Stimulated activated CD4-positive, alpha-beta T cell treated with anti-CD3 and anti-CD28 coated beads, Interleukin-12 subunit alpha, Interleukin-12 subunit beta, amount 100 ng/mL, for 48 hours (primary cell): ENCODE measurements around the gene ZNF682.
"Not testable (repeated sequence)": the region's sequence is repeated elsewhere in the genome, so short reads cannot be mapped to it uniquely, and the experiment has no call there.

Source experiments
- DNase-seq, 3 donors: peaks; one replicate each; pipeline ENCODE4 v3.0.0-alpha.2; 2020; ENCODE audit warnings: low read depth in 2 of 3, low spot score in 1 of 3

The ZNF682 gene

DNA sequence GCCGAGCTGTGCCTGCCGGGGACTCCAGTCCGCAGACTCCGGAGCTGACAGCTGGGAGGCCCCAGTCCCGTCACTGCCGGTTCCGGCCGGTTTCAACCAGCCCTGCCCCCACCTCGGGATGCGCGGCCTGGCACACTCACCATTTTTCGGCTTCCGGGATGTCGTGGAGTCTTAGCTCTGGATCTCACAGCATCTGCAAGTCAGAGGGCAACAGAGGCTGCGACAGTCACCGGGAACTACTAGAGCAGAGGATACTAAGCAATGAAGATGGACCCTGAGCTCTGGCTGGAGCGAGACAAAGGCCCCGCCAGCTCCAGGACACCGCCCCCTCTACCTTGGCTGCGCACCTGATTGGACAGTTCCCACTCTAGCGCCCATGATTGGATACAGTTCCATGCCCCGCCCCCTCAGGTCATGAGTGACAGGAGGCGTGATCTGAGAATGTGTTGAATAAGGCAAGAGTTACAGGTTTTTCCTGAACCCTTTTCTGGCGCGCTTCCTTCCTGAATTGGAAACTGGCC, at the start of gene ZNF682:
ZNF682 (minus strand) TSS at position 303 of the 521 bp plus-strand sequence; CDS start at position 143, 160 bp downstream.
- peak; percentile 90 to 95 (median 94) for DNase-seq

DNA sequence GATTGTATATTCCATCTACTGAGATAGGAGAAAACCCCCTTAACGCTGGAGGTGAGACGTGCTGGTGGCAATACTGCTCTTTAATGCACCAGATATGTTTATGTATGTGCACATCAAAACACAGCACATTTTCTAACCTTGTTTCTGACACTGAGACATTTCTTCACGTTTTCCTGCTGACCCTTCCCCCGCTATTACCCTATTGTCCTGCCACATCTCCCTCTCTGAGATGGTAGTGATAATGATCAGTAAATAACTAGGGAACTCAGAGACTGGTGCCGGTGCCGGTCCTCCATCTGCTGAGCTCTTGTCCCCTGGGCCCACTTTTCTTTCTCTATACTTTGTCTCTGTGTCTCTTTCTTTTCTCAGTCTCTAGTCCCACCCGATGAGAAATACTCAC, 43.6 kb upstream of the ZNF682 start:
- not testable (repeated sequence) for DNase-seq

GRCh38 chr19:20082232-20082833, 43.0 kb upstream of the ZNF682 start:
- DNase-seq: not testable (repeated sequence)

DNA sequence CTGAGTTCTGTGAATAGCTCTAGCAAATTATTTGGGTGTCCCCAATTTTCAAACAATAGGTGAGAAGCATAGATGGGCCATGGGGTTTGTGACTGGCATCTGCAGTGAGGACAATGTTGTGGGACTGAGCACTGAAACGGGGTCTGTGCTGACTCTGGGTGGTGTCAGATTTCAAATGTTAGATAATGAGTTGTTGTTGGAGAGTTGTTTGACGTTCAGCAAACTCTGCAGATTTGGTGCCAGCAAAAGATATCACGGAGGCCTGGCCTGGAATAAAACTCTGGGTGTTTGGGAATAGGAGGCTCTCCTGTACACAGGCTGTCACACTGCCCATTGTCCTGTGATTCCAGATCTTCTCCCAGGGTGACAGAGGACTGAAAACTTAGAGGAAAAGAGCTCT, 41.4 kb upstream of the ZNF682 start:
- no peak for DNase-seq

GRCh38 chr19:20079476-20079875, 40.2 kb upstream of the ZNF682 start:
- DNase-seq: no peak

GRCh38 chr19:20078581-20079031, 39.3 kb upstream of the ZNF682 start:
- DNase-seq: peak in 2 of 3 donors; percentile 5 to 7

DNA sequence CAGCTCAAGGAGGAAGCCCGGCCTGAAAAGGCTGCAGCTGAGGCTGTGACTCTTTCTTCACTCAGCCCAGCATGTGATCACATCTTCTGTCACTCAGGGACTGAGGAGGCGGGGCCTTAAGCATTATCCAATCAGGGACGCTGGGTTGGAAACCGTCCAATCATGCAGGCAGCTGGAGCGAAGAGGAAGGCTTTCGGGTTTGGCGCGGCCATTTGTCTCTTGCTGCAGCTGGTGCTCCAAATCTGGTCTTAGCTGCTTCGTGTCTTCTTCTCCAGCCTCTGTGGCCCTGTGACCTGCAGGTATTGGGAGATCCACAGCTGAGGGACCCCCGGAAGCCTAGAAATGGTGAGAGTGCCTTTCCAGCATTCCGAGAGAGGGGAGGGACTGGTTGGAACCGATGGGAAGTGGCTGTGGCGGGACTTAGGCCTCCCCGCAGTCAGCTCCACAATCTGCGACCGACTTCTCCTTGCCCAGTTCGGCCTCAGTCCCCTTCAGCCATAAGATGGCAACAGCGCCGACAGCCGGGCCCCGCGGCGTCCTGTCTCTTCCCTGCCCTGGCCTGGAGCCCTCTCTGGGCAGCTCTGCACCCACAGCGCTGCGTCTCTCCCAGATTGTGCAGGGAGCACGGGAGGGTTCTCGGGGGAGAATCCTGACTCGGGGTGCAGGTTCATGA, 38.6 kb upstream of the ZNF682 start, which contains the start of gene ZNF90:
ZNF90 (plus strand) TSS at position 210 of the 673 bp plus-strand sequence; CDS start at position 343, 133 bp downstream.
- DNase-seq: peak; percentile 77 to 85 (median 81)

DNA sequence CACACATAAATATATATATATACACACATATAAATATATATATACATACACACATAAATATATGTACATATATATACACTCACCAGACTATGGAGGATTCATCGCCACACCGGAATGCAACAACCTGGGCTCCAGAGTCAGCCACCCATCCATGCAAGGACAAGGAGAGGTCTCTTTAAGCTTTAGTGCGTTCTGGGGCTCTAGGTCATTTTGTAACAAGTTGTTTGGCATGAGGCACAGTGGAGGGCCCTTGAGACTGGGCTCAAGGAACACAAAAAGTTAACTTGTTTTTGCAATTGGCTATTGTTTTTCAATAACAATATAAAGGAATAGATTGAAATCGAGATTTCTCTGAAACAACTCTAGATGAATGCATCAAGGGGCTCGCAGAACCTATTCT, 33.6 kb upstream of the ZNF682 start:
- no peak for DNase-seq

DNA sequence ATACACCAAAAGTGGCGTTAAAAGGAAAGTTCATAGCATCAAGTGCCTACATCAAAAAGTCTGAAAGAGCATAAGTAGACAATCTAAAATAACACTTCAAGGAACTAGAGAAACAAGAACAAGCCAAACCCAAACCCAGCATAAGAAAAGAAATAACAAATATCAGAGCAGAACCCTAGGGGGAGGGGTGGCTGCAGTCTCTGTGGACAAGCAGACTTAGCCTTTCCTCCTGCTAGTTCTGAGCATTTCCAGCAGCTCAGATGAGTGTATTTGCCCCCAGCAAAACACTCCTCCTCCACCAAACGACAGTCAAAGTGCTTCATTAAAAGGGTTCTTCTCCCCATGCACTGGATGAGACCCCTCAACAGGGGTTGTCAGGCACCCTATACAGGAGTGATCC, 31.4 kb upstream of the ZNF682 start:
- DNase-seq: no peak

DNA sequence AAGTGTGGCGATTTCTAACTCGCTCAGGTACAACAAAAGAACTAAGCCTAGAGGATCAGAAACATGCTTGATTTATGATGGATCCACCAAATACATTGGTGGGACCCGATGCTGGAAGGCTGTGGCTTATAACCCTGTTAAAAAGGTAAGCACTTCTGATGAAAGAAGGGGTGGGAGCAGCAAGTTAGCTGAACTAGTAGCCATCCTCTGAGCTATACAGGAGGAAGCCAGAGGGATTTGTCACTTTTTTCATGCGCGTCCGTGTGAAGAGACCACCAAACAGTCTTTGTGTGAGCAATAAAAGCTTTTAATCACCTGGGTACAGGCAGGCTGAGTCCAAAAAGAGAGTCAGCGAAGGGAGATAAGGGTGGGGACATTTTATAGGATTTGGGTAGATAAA, 29.3 kb upstream of the ZNF682 start:
- DNase-seq: not testable (repeated sequence)

DNA sequence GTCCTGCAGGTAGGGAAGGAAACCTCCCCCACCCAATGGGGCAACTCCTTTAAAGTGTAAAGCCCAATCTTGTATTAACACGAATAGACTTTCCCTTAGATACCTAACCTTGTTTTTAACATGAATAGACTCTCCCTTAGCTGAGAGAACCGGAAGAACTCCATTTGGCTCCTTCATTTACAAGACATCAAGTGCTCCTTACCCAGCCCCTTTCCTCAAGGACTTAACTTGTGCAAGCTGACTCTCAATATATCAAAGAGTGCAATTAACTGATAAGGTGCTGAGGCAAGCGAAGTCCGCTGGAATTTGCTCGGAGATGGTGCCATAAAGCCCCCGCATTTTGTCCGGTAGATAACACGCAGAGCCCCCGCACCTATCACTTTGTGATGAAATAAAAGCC, 28.6 kb upstream of the ZNF682 start:
- DNase-seq: no peak

DNA sequence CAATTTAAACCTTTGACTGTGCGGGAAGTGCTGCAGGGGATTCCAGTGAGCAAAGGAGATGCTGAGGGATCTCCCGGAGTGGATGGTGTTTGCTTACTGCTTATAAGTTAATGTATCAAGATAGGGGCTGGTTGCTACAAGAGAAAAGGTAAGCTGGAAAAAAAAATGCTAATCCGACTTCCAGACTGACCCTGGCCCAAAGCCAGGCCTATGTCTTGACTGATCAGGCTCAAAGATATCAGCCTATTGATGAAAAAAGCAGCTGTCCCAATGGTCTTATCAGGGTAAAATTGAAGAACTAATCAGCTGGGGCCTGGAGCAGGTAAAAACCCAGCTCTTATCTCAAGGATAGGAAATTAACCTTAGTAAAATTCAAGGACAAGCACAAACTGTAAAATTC, 27.6 kb upstream of the ZNF682 start:
- no peak for DNase-seq

GRCh38 chr19:20060282-20060681, 21.0 kb upstream of the ZNF682 start:
- no peak for DNase-seq

GRCh38 chr19:20058738-20059137, 19.4 kb upstream of the ZNF682 start:
- not testable (repeated sequence) for DNase-seq

DNA sequence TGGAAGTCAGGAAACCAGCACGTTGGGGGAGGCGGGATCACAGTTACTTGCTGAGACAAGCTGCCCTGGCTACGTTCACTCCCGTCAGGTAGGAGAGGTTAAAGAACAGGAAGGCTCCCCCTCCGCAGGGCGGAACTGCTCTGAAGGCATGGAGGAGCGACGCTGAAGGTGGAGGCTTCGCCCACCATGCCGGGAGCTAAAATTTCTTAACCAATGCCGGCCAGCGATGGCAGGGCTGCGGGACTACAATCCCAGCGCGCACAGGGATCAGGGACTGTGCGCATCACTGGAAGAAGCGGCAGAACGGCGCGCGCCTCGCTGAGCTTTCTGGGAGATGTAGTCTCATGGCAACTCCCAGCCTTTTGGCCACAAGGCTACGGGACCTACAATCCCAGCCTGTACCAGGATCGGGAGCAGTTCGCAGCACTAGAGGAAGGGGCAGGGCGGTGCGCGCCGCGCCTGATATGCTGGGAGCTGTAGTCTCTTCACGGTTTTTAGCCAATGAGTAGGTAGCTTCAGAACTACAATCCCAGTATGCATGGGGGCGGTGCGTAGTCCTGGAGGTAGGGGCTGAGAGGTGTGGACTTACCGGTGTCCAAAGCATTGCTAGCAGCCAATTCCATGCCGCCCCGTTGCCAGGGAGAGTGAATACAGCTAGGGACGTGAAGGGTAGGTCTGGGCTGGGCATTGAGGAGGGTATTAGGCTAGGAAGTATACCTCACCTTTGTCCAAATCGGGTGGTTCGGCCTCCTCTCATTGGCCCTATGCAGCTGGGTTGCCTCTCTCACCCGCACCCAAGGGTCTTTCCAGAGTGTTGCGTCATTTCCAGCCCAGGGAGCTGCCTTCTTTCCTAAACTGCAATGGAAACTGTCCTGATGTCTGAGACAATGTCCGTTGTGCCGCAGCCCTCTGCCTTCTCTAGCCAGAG, 12.8 kb upstream of the ZNF682 start:
- DNase-seq: peak; percentile 48 to 63 (median 60)

- DNase-seq: not testable (repeated sequence)
These were observed 6.4 kb upstream of the ZNF682 start for GRCh38 chr19:20045742-20046141.

GRCh38 chr19:20044663-20045062, 5.4 kb upstream of the ZNF682 start:
- no peak for DNase-seq

GRCh38 chr19:20038358-20039202, 725 bp downstream of the ZNF682 start:
- DNase-seq: no peak

- no peak for DNase-seq
These were observed 3.4 kb downstream of the ZNF682 start for GRCh38 chr19:20035935-20036334.

GRCh38 chr19:20028611-20029010, 10.7 kb downstream of the ZNF682 start:
- DNase-seq: no peak
